Ovary (tissue), 3 donors: Measurements from ENCODE around the gene ADCK2.
A peak's percentile ranks its signal among the peaks of the same experiment; 100 is the strongest.

Experiments
- CTCF ChIP-seq, 3 donors: fragments of 450-650 bp in 2 of 3; fragments of 200-600 bp in 1 of 3; IDR thresholded peaks; one replicate each; pipeline versions ENCODE4 v1.5.1 to v1.8.0; 2016 to 2022; ENCODE audit warnings: antibody characterized with exemption in 3 of 3, mild to moderate bottlenecking in 1 of 3
- EP300 ChIP-seq: sonication (generic); formaldehyde crosslinking; IDR thresholded peaks from one replicate; pipeline ENCODE4 v1.6.1; 2017; ENCODE audit warnings: antibody characterized with exemption
- POLR2A ChIP-seq: fragments of 450-650 bp; IDR thresholded peaks from one replicate; pipeline ENCODE4 v1.6.1; 2017; ENCODE audit warnings: antibody characterized with exemption, mild to moderate bottlenecking, moderate library complexity
- donor health status: DM: no; HTN: no; CAD: no.

- TF ChIP-seq POLR2A (peak; percentile 63), CTCF (IDR thresholded peaks at IDR 0.05) (peak in 1 of 3 donors; percentile 6), EP300 (no peak)
Observed at GRCh38 chr7:140640727-140641523, 31.8 kb upstream of the ADCK2 start, which contains the start of gene DENND2A.
